ENCODE measurements around the gene NR2F6. TPM values are rescaled to one million over a fixed set of nuclear protein-coding genes. Genes with fewer than 3 reads are reported as not detected.
A peak's percentile ranks its signal among the peaks of the same experiment; 100 is the strongest.

The NR2F6 gene
- 100 to 1,000 TPM in 2 of 9 donors, 10 to 100 TPM in 7; 34.7 to 117 (median 47.0) TPM for total RNA-seq
- polyA plus RNA-seq, result 10 to 100 TPM; 30.8 to 38.3 TPM
- long read RNA-seq, donor 1, transcript NR2F6-201 (4 exons, 2,404 nt), result major isoform, 242 of 261 reads
- long read RNA-seq, donor 1, partial matches to known transcripts, result 15 of 261 reads
- long read RNA-seq, donor 1, other reads (novel, unspliced or antisense), result 4 of 261 reads
- long read RNA-seq, donor 2, partial matches to known transcripts, result 10 of 12 reads
- long read RNA-seq, donor 2, other reads (novel, unspliced or antisense), result 0 of 12 reads
- long read RNA-seq, donor 3, transcript NR2F6-201 (4 exons, 2,404 nt), result major isoform, 341 of 369 reads
- long read RNA-seq, donor 3, partial matches to known transcripts, result 19 of 369 reads
- long read RNA-seq, donor 3, other reads (novel, unspliced or antisense), result 9 of 369 reads

DNA sequence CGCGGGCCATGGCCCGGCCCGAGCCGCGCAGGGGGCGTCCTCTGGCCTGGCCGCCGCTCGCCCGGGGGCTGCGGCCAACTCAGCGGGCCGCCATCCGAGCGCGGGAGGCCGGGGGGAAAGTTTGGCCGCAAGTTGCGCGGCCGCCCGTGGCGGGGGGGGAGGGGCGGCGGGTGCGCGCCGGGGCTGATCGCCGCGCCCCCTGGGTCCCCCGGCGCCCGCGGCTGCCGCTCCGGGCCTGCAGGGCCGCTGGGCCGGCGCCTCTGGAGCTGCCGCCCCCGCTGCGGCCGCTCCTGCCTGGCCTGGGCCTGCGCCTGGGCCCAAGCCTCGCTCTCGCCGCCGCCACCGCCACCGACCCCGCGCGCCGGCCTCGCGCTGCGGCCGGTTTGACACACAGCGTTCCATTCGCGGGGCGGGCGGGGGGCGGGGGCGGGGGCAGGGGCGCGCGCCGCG, at the start of gene NR2F6:
Gene NR2F6 (minus strand): TSS at position 385 of the 450 bp plus-strand sequence. CDS start 699 bp downstream, outside the sequence.
- WGBS, 4 donors, result 0 to 1% (median 1%) methylated on average over 11 to 72 of the region's 72 CpGs; no CpG with 5 or more reads in 1 of the 4 donors
- ATAC-seq (no peak), DNase-seq (no peak)
- TF ChIP-seq POLR2A (IDR thresholded peaks at IDR 0.05) (no peak), CTCF (IDR thresholded peaks at IDR 0.05) (no peak)
- Histone ChIP-seq H3K4me3 (peak within 1 kb of the TSS; percentile 62 to 96 (median 88)), H3K9me3 (no peaks in the 10 kb centered on the region), H3K27me3 (no peaks in the 10 kb centered on the region), H3K4me1 (peaks cover 6 to 46% (median 28%) of the 10 kb centered on the region in 12 donors), H3K27ac (peak within 1 kb of the TSS; percentile 64 to 94 (median 87)), H3K36me3 (peaks cover 0 to 5% (median 0%) of the 10 kb centered on the region in 9 donors)
- intact Hi-C loops (cut with DNase I), result no loop called here

DNA sequence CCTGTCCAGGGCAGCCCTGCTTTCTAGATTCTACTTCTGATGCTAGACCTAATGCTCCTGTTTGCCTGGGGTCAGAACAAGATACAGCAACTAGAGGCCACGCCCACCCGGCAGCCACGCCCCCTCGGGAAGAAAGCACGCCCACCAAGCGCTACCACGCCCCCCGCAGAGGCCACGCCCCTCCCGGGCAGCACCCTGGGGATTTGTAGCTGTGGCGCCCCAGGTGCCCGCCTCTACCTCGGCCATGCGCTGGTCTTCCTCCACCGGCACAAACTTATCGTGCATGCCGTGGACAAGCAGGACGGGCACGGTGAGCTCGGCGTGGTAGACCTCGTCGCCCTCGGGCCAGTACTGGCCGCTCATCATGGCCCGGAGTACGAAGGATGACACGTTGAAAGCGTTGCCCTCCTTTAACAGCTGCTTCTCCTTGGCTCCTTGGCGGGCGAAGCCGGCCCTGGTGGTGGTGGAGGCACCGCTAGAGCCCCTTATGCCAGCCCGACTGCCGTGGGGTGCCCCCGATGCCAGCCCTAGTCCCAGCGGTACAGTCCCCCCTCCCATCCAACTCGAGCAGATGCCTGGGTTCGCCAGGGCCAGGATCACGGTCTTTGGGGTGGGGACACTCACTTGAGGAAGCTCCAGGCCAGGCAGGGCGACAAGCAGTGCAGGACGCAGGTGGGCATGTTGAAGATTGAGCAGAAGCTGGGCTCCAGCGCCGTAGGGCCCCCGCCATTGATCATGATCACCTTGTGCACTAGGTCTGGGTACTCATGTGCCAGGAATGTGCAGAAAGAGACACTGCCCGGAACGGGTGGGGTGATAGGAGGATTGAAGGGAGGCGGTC, 48.6 kb upstream of the NR2F6 start:
- Histone ChIP-seq H3K9me3 (peaks cover 0 to 6% (median 0%) of the 10 kb centered on the region in 12 donors), H3K4me1 (peaks cover 0 to 13% (median 0%) of the 10 kb centered on the region in 12 donors), H3K27ac (no peak overlapping the region), H3K27me3 (no peaks in the 10 kb centered on the region), H3K36me3 (peaks cover 0 to 22% (median 5%) of the 10 kb centered on the region in 9 donors), H3K4me3 (no peak overlapping the region)
- DNase-seq (no peak), ATAC-seq (peak in 1 of 4 donors; percentile 8)
- no peak for TF ChIP-seq POLR2A (IDR thresholded peaks at IDR 0.05)
- TF ChIP-seq CTCF (IDR thresholded peaks at IDR 0.05), result no peak
- WGBS, 4 donors, result 81 to 85% (median 85%) methylated on average over 41 to 48 of the region's 48 CpGs
- intact Hi-C loops (cut with DNase I), result loop anchor here in 6 of 10 donors (5.0 to 10.0 kb wide), 2 partner anchors 91 to 93 kb away; no protein-coding TSS in a partner anchor

DNA sequence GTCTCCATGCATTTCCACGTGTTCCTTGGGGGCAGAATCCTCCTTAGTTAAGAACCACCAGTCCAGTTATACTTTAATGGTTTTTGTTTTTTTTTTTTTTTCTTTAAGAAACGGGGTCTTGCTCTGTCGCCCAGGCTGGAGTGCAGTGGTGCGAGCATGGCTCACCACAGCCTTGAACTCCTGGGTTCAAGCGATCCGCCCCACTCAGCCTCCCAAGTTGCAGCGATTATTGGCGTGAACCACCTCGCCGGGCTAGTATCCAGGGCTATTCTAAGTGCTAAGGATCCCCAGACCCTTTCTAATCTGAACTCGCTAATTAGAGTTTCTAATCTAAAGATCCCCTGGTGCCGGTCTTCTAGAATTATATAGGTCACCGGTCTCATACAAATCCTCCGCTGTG, 47.9 kb upstream of the NR2F6 start:
- WGBS, 4 donors, result 88 to 92% (median 92%) methylated on average over 14 of the region's 14 CpGs
- DNase-seq (no peak), ATAC-seq (no peak)
- H3K9me3 ChIP-seq, result peaks cover 0 to 6% (median 0%) of the 10 kb centered on the region in 12 donors
- intact Hi-C loops (cut with DNase I), result loop anchor here in 9 of 10 donors (2.0 to 10.0 kb wide), 5 partner anchors 91 to 97 kb away; no protein-coding TSS in a partner anchor
- no peak for TF ChIP-seq CTCF (IDR thresholded peaks at IDR 0.05)
- no peak for TF ChIP-seq POLR2A (IDR thresholded peaks at IDR 0.05)
- no peak overlapping the region for H3K4me3 ChIP-seq
- no peak overlapping the region for H3K27ac ChIP-seq
- H3K36me3 ChIP-seq, result peaks cover 0 to 17% (median 5%) of the 10 kb centered on the region in 9 donors
- H3K27me3 ChIP-seq, result no peaks in the 10 kb centered on the region
- peaks cover 0 to 13% (median 0%) of the 10 kb centered on the region in 12 donors for H3K4me1 ChIP-seq
